Cardiac fibroblast (primary cell): Measurements from ENCODE around the gene ADAMTS17.

Experiments
- DNase-seq, 2 donors: peaks; one replicate each; pipeline versions ENCODE4 v3.0.0 to v3.0.0-alpha.2; 2010; ENCODE audit warnings: low read depth in 2 of 2
- H3K4me3 ChIP-seq, 2 donors: replicated peaks in 1 of 2; 1 replicate in 1 of 2; 2 replicates in 1 of 2; pipeline ENCODE4 v1.5.1; 2011; ENCODE audit warnings: low read depth in 2 of 2, low read length in 2 of 2, mild to moderate bottlenecking in 2 of 2, moderate library complexity in 1 of 2
- CTCF ChIP-seq: IDR thresholded peaks from one replicate; pipeline ENCODE4 v1.5.1; 2011; ENCODE audit warnings: low read depth, mild to moderate bottlenecking, low read length, inconsistent platforms

The ADAMTS17 gene

GRCh38 chr15:100252779-100253417 lies 88.9 kb downstream of the ADAMTS17 start:
- no peak for TF ChIP-seq CTCF
- DNase-seq, result no peak
- no peak overlapping the region for H3K4me3 ChIP-seq

- DNase-seq, result no peak
- no peak overlapping the region for H3K4me3 ChIP-seq
- TF ChIP-seq CTCF, result no peak
Observed at GRCh38 chr15:100252359-100252758, 89.4 kb downstream of the ADAMTS17 start.

- peak in 1 of 2 donors; percentile 53 for DNase-seq
- H3K4me3 ChIP-seq, result no peak overlapping the region
- no peak for TF ChIP-seq CTCF
Observed at GRCh38 chr15:100250176-100250800, 91.5 kb downstream of the ADAMTS17 start.

- no peak for DNase-seq
- no peak for TF ChIP-seq CTCF
- H3K4me3 ChIP-seq, result no peak overlapping the region
Observed at GRCh38 chr15:100249096-100249815, 92.5 kb downstream of the ADAMTS17 start.

- H3K4me3 ChIP-seq, result no peak overlapping the region
- TF ChIP-seq CTCF, result no peak
- no peak for DNase-seq
Observed at GRCh38 chr15:100248236-100248635, 93.5 kb downstream of the ADAMTS17 start.

- TF ChIP-seq CTCF, result no peak
- H3K4me3 ChIP-seq, result no peak overlapping the region
- DNase-seq, result no peak
Observed at GRCh38 chr15:100247228-100248225, 94.2 kb downstream of the ADAMTS17 start.
